ENCODE measurements around the gene TUBG2.
A peak's percentile ranks its signal among the peaks of the same experiment; 100 is the strongest.
"Not testable (repeated sequence)": the region's sequence is repeated elsewhere in the genome, so short reads cannot be mapped to it uniquely, and the experiment has no call there.

Gene TUBG2

GRCh38 chr17:42653179-42654124 is 5.6 kb upstream of the TUBG2 start:
- peak overlapping the region; percentile 0 for H3K4me3 ChIP-seq (ENCODE audit: low read depth, low read length)

GRCh38 chr17:42655528-42655927 is 3.6 kb upstream of the TUBG2 start:
- no peak overlapping the region for H3K4me3 ChIP-seq (ENCODE audit: low read depth, low read length)

- H3K4me3 ChIP-seq (ENCODE audit: low read depth, low read length), result no peak overlapping the region
These were observed 1.1 kb upstream of the TUBG2 start for GRCh38 chr17:42657824-42658588.

GRCh38 chr17:42659932-42660274 is 819 bp downstream of the TUBG2 start:
- peak overlapping the region; percentile 79 for H3K4me3 ChIP-seq (ENCODE audit: low read depth, low read length)

- no peak overlapping the region for H3K4me3 ChIP-seq (ENCODE audit: low read depth, low read length)
These were observed 1.7 kb downstream of the TUBG2 start for GRCh38 chr17:42660692-42661345.

- H3K4me3 ChIP-seq (ENCODE audit: low read depth, low read length), result no peak overlapping the region
These were observed 6.5 kb downstream of the TUBG2 start for GRCh38 chr17:42665581-42666001.

- H3K4me3 ChIP-seq (ENCODE audit: low read depth, low read length), result not testable (repeated sequence)
These were observed 7.0 kb downstream of the TUBG2 start for GRCh38 chr17:42666126-42666525.

GRCh38 chr17:42667088-42667951 is 8.2 kb downstream of the TUBG2 start:
- H3K4me3 ChIP-seq (ENCODE audit: low read depth, low read length), result no peak overlapping the region

- H3K4me3 ChIP-seq (ENCODE audit: low read depth, low read length), result peak overlapping the region; percentile 20
These were observed 10.6 kb downstream of the TUBG2 start for GRCh38 chr17:42669705-42669976.

GRCh38 chr17:42669977-42670788 is 11.1 kb downstream of the TUBG2 start:
- peak overlapping the region; percentile 39 for H3K4me3 ChIP-seq (ENCODE audit: low read depth, low read length)

- H3K4me3 ChIP-seq (ENCODE audit: low read depth, low read length), result peak overlapping the region; percentile 43
These were observed 11.9 kb downstream of the TUBG2 start for GRCh38 chr17:42670789-42671657.

- peak overlapping the region; percentile 43 for H3K4me3 ChIP-seq (ENCODE audit: low read depth, low read length)
These were observed 13.0 kb downstream of the TUBG2 start for GRCh38 chr17:42672038-42672437.

- no peak overlapping the region for H3K4me3 ChIP-seq (ENCODE audit: low read depth, low read length)
These were observed 14.3 kb downstream of the TUBG2 start for GRCh38 chr17:42673266-42673884.

- peak overlapping the region; percentile 14 for H3K4me3 ChIP-seq (ENCODE audit: low read depth, low read length)
These were observed 15.0 kb downstream of the TUBG2 start for GRCh38 chr17:42673885-42674754.

- peak overlapping the region; percentile 81 for H3K4me3 ChIP-seq (ENCODE audit: low read depth, low read length)
These were observed 15.8 kb downstream of the TUBG2 start for GRCh38 chr17:42674755-42675347.

- peak overlapping the region; percentile 81 for H3K4me3 ChIP-seq (ENCODE audit: low read depth, low read length)
These were observed 16.4 kb downstream of the TUBG2 start for GRCh38 chr17:42675348-42675964.

GRCh38 chr17:42675965-42676423 is 16.9 kb downstream of the TUBG2 start:
- H3K4me3 ChIP-seq (ENCODE audit: low read depth, low read length), result peak overlapping the region; percentile 81
